22Rv1 (cell line): ENCODE results near the gene WDR38.

Experiments
- H3K27ac ChIP-seq: fragments of 450-650 bp; 2 replicates; pipeline ENCODE4 v1.5.1; 2017
- ZFX ChIP-seq: fragments of 450-650 bp; IDR thresholded peaks from 2 replicates; pipeline ENCODE4 v1.6.1; 2017; ENCODE audit warnings: antibody characterized with exemption, borderline replicate concordance
- TF ChIP-seq, protein P1 (sequence below): fragments of 450-650 bp; IDR thresholded peaks from 2 replicates; pipeline ENCODE4 v1.5.1; 2017; ENCODE audit warnings: mild to moderate bottlenecking

Gene WDR38

DNA sequence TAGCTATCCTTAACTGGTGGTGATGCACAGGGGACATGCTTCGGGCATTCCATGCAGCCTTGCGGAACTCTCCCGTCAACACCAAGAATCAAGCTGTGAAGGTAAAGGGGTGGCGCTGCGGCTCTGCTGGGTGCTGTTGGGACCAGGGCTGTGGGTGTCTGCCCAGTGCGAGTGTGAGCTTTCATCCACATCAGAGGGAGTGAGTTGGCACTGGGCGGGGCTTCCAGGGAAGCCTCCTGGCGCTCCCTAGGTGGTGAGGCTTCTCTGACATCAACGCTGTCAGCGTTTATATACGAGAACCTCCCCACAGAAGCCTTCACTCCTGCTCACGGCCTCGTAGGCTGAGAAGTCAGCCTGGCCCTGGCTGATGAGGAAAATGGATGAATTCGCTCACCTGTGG, 20.4 kb downstream of the WDR38 start:
- TF ChIP-seq ZFX: no peak
- TF ChIP-seq, protein P1, sequence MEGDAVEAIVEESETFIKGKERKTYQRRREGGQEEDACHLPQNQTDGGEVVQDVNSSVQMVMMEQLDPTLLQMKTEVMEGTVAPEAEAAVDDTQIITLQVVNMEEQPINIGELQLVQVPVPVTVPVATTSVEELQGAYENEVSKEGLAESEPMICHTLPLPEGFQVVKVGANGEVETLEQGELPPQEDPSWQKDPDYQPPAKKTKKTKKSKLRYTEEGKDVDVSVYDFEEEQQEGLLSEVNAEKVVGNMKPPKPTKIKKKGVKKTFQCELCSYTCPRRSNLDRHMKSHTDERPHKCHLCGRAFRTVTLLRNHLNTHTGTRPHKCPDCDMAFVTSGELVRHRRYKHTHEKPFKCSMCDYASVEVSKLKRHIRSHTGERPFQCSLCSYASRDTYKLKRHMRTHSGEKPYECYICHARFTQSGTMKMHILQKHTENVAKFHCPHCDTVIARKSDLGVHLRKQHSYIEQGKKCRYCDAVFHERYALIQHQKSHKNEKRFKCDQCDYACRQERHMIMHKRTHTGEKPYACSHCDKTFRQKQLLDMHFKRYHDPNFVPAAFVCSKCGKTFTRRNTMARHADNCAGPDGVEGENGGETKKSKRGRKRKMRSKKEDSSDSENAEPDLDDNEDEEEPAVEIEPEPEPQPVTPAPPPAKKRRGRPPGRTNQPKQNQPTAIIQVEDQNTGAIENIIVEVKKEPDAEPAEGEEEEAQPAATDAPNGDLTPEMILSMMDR: no peak
- H3K27ac ChIP-seq: no peak overlapping the region

DNA sequence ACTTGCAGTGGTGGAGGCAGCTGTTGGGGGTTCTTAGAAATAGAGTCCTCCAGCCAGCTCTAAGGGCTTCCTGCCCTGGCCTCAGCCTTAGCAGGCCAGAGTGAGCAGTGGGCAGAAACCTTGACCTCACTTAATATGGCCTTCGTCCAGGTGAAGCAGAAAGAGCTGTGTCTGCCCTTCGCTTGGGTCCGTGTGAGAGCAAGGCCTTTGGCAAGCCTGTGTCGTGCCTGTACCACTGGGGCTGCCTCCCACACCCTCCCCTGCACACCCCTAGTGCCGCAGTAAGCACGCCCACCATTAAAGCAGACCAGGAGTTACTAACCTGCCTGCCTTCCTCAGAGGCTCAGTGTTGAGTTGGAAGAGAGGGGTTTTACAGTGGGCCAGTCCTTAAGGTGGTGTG, 22.2 kb downstream of the WDR38 start:
- no peak overlapping the region for H3K27ac ChIP-seq
- TF ChIP-seq ZFX: no peak
- TF ChIP-seq, protein P1: no peak

DNA sequence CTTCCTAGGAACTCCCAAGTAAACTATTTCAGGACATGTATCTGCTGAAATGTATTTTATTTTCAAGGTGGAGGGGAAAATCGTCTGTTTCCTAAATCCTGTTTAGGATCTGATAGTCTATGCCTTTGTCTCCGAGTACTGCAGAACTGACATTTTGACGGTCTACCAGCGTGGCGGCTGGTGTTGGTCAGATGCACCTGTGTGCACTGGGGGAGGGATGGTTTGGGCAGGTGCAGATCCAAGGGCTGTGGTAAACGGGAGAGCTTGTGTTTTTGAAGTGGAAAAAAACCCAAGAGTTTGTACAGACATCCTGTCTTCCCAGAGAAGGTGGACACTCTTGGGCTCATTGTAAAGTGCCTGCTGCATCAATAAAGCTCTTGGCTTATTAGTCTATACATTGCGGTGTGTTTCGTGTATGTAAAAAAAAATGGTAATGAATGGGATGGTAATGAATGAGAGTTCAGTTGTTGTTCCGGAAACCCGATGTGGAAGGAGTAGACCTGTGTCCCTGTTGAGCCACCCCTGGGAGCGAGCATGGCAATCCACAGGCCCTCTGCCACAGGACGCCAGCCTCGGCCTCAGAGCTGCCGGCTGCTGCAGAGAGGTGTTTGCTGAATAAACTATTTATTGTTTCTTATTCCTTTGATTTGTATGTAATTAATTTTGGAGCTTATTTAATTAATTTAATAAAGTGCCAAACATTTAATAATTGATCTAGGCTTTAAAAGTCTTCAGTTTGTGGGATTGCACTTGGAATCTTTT, 23.9 kb downstream of the WDR38 start:
- TF ChIP-seq, protein P1: no peak
- TF ChIP-seq ZFX: no peak

DNA sequence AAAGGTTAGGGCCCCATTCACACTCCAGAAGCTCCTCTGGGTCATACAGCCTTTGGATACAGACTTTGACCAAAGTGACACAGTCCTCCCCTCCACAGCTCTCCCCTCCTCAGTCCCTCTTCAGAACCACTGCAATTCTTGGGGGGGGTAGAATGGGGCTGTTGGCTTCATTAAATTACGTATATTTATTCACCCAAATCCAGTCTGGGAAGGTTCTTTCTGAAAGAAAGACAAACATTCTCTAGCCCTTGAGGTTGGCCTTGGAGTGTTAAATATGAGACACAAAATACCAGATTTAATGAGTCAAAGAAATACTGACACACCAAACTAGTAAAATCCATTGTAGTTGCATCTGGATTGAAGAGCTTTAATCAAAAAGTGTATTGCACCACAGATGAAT, 24.8 kb downstream of the WDR38 start:
- no peak for TF ChIP-seq ZFX
- TF ChIP-seq, protein P1: no peak
- no peak overlapping the region for H3K27ac ChIP-seq

More for the DNA sequence above, 23.9 kb downstream of the WDR38 start:
- no peak overlapping the region for H3K27ac ChIP-seq

DNA sequence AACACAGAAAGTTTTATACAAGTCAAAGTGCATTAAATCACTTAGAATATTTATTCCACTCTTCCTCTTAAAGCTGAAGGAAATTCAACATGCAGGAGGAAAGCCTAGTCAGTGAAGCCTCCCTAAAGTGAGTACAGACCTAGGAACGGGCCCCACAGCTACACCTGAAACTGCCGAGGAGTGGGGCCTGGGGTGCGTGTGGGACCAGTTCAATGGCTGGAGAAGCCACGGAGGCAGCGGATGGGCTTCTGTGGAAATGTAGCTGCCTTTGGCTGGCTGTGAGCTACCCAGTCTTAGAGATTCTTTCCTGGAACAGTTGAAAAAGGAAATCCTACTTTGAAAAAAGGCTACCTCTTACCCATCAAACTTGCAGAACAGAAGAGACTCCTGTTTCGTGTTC, 25.3 kb downstream of the WDR38 start:
- TF ChIP-seq, protein P1: no peak
- TF ChIP-seq ZFX: no peak
- H3K27ac ChIP-seq: no peak overlapping the region

DNA sequence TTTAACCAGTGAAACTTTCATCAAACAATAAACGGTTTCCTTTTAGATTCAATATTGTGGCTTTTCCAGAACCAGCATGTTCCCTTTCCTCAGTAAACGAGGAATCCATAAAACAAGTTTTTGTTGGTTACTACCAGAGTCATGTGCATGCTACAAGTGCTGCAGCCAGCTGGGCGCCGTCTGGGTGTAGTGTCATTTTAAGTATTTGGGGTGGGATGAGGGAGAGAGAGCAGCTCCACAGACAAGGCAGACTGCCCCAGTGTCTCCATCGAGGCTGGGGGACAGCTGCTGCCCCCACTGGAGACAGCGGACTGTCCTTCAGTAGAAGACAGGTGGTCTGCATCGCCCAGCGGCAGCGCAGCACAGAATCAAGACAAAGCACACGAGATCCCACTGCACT, 26.0 kb downstream of the WDR38 start:
- H3K27ac ChIP-seq: 0 out of 2 replicates have a peak overlapping the region, but pooled peaks have one; percentile 5
- TF ChIP-seq, protein P1: no peak
- TF ChIP-seq ZFX: no peak

DNA sequence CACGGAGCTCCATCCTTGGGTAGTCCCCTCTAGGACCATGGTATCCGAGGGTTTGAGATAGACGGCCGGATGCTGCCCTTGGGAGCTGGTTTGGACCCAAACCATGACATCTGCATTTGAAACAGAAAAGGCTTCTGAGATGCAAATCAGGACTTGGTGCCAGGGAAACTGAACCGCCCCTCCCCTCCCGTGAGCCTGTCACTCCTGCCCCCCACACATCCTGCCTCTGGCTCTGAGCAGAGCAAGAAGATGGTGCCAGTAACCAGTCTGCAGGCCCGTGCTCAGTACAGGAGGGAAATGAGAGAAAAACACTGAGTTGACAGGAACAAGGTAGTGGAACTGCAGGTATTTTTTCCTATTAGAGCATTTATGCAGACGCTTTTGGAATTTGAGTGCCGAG, 27.2 kb downstream of the WDR38 start:
- no peak overlapping the region for H3K27ac ChIP-seq
- TF ChIP-seq, protein P1: no peak
- no peak for TF ChIP-seq ZFX
